K562 (cell line): Measurements from ENCODE around the gene DRAXIN. TPM values are rescaled to one million over a fixed set of nuclear protein-coding genes. Genes with fewer than 3 reads are reported as not detected.

Source experiments
- BCLAF1 ChIP-seq, 2 experiments: fragments of 450-650 bp in 1 of 2; IDR thresholded peaks; 2 replicates each; pipeline ENCODE4 v1.6.1; 2011 to 2017; ENCODE audit warnings: low read depth in 2 of 2, antibody characterized with exemption in 1 of 2, borderline replicate concordance in 1 of 2, low read length in 1 of 2, mild to moderate bottlenecking in 1 of 2, mixed read lengths in 1 of 2; ENCODE audit not compliant: control insufficient read depth in 1 of 2
- CCNT2 ChIP-seq: IDR thresholded peaks from 2 replicates; pipeline ENCODE4 v1.6.1; 2011; ENCODE audit warnings: borderline replicate concordance, low read depth, mild to moderate bottlenecking, moderate library complexity, mixed read lengths, low read length; ENCODE audit not compliant: insufficient read length; ENCODE audit errors: extremely low read depth
- DPF2 ChIP-seq: fragments of 450-650 bp; IDR thresholded peaks from 2 replicates; pipeline ENCODE4 v1.6.1; 2016
- ESRRA ChIP-seq: fragments of 450-650 bp; IDR thresholded peaks from 2 replicates; pipeline ENCODE4 v1.6.1; 2014; ENCODE audit warnings: low read depth, mild to moderate bottlenecking, moderate library complexity, borderline replicate concordance
- FOXP4 ChIP-seq: sonication (generic); formaldehyde crosslinking; IDR thresholded peaks from 2 replicates; pipeline ENCODE4 v1.8.0; 2022; ENCODE audit warnings: mild to moderate bottlenecking, missing genetic modification reagents, borderline replicate concordance
- HNRNPLL ChIP-seq: fragments of 200-400 bp; formaldehyde crosslinking; IDR thresholded peaks from 2 replicates; pipeline ENCODE4 v1.6.1; 2017; ENCODE audit warnings: low read length, low read depth, mild to moderate bottlenecking; ENCODE audit not compliant: poor library complexity, severe bottlenecking
- JUND ChIP-seq, 2 experiments: IDR thresholded peaks; 2 replicates in 1 of 2; 3 replicates in 1 of 2; pipeline ENCODE4 v1.6.1; 2011; ENCODE audit warnings: borderline replicate concordance in 2 of 2, low read depth in 2 of 2, low read length in 2 of 2, improper control_type of control experiment in 1 of 2, missing biosample characterization in 1 of 2, missing genetic modification characterization in 1 of 2, missing genetic modification reagents in 1 of 2
- LCOR ChIP-seq: sonication (generic); formaldehyde crosslinking; IDR thresholded peaks from 2 replicates; pipeline ENCODE4 v1.8.0; 2022; ENCODE audit warnings: mild to moderate bottlenecking, missing genetic modification reagents
- NRF1 ChIP-seq, 2 experiments: fragments of 450-650 bp; IDR thresholded peaks in 1 of 2; conservative IDR thresholded peaks in 1 of 2; 2 replicates each; pipeline ENCODE4 v1.6.1; 2014; ENCODE audit warnings: mild to moderate bottlenecking in 2 of 2
- PRDM10 ChIP-seq: fragments of 450-650 bp; IDR thresholded peaks from 2 replicates; pipeline ENCODE4 v1.6.1; 2018; ENCODE audit not compliant: partially characterized antibody
- TAF1 ChIP-seq: IDR thresholded peaks from 2 replicates; pipeline ENCODE4 v1.6.1; 2011; ENCODE audit warnings: mild to moderate bottlenecking, low read length, moderate library complexity; ENCODE audit not compliant: insufficient read depth, control insufficient read depth, severe bottlenecking; ENCODE audit errors: extremely low read depth
- TRIM24 ChIP-seq, 2 experiments: fragments of 450-650 bp; IDR thresholded peaks; 2 replicates each; pipeline ENCODE4 v1.6.1; 2016
- ZBTB2 ChIP-seq: fragments of 450-650 bp; IDR thresholded peaks from 2 replicates; pipeline ENCODE4 v1.6.1; 2016; ENCODE audit warnings: antibody characterized with exemption
- ZNF24 ChIP-seq: fragments of 450-650 bp; IDR thresholded peaks from 2 replicates; pipeline ENCODE4 v1.6.1; 2016
- ZNF431 ChIP-seq: sonication (generic); formaldehyde crosslinking; IDR thresholded peaks from 2 replicates; pipeline ENCODE4 v1.8.0; 2022; ENCODE audit warnings: mild to moderate bottlenecking, missing genetic modification reagents
- polyA plus RNA-seq, 8 experiments: library from polyadenylated mRNA; depleted of rRNA in 4 of 8; stranded (reverse) in 5 of 8; unstranded in 3 of 8; fragments of >200 nt; fragmentation: Nextera tagmentation in 2 of 8; fragmentation: Illumina TruSeq in 1 of 8; extraction: Ambion mirVana in 2 of 8; extraction: Trizol in 1 of 8; gene quantifications; 2 replicates each; pipeline versions ENCODE4 v1.2.1 to v1.2.3, GENCODE V29; 2011 to 2014; ENCODE audit warnings: inconsistent platforms in 1 of 8, missing spikeins in 1 of 8
- total RNA-seq, 7 experiments: library from RNA; depleted of rRNA in 6 of 7; stranded (reverse); fragments of >200 nt in 6 of 7; fragmentation: Illumina TruSeq in 2 of 7; extraction: Trizol in 2 of 7; gene quantifications; 2 replicates each; pipeline versions ENCODE4 v1.2.1 to v1.2.3, GENCODE V29; 2011 to 2021; ENCODE audit warnings: low replicate concordance in 1 of 7

The DRAXIN gene
- total and polyA plus RNA-seq, 9 of the 15 experiments (the other 6 are each of a cell fraction or from before 2014, with no cell fraction given) = 0.01 to 0.04 (median 0.01) TPM; not detected in 6

- TF ChIP-seq ZBTB2 (0 out of 2 replicates have a peak, but pooled peaks have one; percentile 46), BCLAF1 (IDR thresholded peaks at IDR 0.05; ENCODE audit: borderline replicate concordance in 1 of 2, control insufficient read depth in 1 of 2, low read depth in 2 of 2, low read length in 1 of 2) (no peak), PRDM10 (peak; percentile 73), NRF1 (conservative IDR thresholded peaks at IDR 0.05 in 1 of 2, IDR thresholded peaks at IDR 0.05 in 1 of 2) (peak; percentile 29 to 36; a peak in 1 of 4 replicates), LCOR (CRISPR knock-in tag) (0 out of 2 replicates have a peak, but pooled peaks have one; percentile 20), HNRNPLL (no peak), ZNF24 (no peak), TAF1 (peak; percentile 25), JUND (IDR thresholded peaks at IDR 0.05; ENCODE audit: borderline replicate concordance, low read depth, low read length) (peak; percentile 47; the same call in 1 of the 2 replicates), JUND (tag; IDR thresholded peaks at IDR 0.05; ENCODE audit: borderline replicate concordance, low read depth, low read length) (peak; percentile 40; the same call in 1 of the 3 replicates), ZNF431 (CRISPR knock-in tag) (no peak), CCNT2 (no peak), DPF2 (peak; percentile 78), ESRRA (peak; percentile 49), TRIM24 (IDR thresholded peaks at IDR 0.05) (peak; percentile 25 to 34; a peak in 1 of 4 replicates), FOXP4 (CRISPR knock-in tag) (no peak)
Observed at GRCh38 chr1:11752359-11753088, 61.0 kb downstream of the DRAXIN start (continued).
